ENCODE data around the gene KRT75. TPM values are rescaled to one million over a fixed set of nuclear protein-coding genes. Genes with fewer than 3 reads are reported as not detected.

The KRT75 gene
- total RNA-seq, 1 experiment from 2014 or later = not detected

DNA sequence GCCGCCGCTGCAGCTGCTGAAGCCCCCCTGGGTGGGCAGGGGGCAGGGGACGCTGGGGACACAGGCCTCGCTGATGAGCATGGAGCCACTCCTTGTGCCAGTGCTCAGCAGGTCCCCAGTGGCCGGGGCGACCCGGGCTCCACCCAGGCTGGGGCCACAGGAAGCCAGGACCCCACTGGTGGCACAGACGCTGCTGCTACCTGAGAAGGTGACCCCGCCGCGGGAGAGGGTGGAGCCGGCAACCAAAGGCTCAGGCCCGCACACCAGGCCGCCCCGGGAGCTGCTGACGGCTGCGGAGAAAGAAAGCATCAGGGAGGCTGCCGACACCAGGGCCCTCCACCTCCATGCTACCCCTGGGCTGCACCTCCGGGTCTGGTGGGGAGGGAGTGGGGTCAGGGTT, 56.1 kb downstream of the KRT75 start:
- Histone ChIP-seq H3K4me1 (replicated peaks; ENCODE audit: insufficient read depth) (no peaks in the 10 kb centered on the region), H4K20me1 (ENCODE audit: insufficient read depth) (no peaks in the 10 kb centered on the region), H3K79me2 (ENCODE audit: low read depth) (no peaks in the 10 kb centered on the region), H3K9me3 (ENCODE audit: insufficient read depth, low read depth) (no peaks in the 10 kb centered on the region), H2AFZ (no peak overlapping the region), H3K27me3 (ENCODE audit: insufficient read depth, low read depth) (no peaks in the 10 kb centered on the region), H3K4me2 (no peak overlapping the region), H3K27ac (no peak overlapping the region), H3K4me3 (no peak overlapping the region), H3K36me3 (ENCODE audit: low read depth) (no peaks in the 10 kb centered on the region), H3F3A (ENCODE audit: insufficient read depth, low read depth) (no peaks in the 10 kb centered on the region), H3K9me2 (ENCODE audit: insufficient read depth) (no peaks in the 10 kb centered on the region)
- intact Hi-C loops (cut with micrococcal nuclease; ENCODE audit: unreplicated experiment) = no loop called here
- no TSS peak for BruUV-seq (replicated peaks)
- ChIA-PET POLR2A (ENCODE audit: unreplicated experiment) (no interaction called here), CTCF (no interaction called here)
- TF ChIP-seq, protein P1, sequence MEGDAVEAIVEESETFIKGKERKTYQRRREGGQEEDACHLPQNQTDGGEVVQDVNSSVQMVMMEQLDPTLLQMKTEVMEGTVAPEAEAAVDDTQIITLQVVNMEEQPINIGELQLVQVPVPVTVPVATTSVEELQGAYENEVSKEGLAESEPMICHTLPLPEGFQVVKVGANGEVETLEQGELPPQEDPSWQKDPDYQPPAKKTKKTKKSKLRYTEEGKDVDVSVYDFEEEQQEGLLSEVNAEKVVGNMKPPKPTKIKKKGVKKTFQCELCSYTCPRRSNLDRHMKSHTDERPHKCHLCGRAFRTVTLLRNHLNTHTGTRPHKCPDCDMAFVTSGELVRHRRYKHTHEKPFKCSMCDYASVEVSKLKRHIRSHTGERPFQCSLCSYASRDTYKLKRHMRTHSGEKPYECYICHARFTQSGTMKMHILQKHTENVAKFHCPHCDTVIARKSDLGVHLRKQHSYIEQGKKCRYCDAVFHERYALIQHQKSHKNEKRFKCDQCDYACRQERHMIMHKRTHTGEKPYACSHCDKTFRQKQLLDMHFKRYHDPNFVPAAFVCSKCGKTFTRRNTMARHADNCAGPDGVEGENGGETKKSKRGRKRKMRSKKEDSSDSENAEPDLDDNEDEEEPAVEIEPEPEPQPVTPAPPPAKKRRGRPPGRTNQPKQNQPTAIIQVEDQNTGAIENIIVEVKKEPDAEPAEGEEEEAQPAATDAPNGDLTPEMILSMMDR (conservative IDR thresholded peaks at IDR 0.05) = no peak
- no peak for TF ChIP-seq EZH2 (IDR thresholded peaks at IDR 0.05; ENCODE audit: low read depth)
- DNase-seq = no peak

- ChIA-PET CTCF (no interaction called here), POLR2A (ENCODE audit: unreplicated experiment) (no interaction called here)
- Histone ChIP-seq H4K20me1 (ENCODE audit: insufficient read depth) (no peaks in the 10 kb centered on the region), H3K36me3 (ENCODE audit: low read depth) (no peaks in the 10 kb centered on the region), H3K4me1 (replicated peaks; ENCODE audit: insufficient read depth) (no peaks in the 10 kb centered on the region), H3F3A (ENCODE audit: insufficient read depth, low read depth) (no peaks in the 10 kb centered on the region), H3K4me2 (no peak overlapping the region), H3K9me2 (ENCODE audit: insufficient read depth) (no peaks in the 10 kb centered on the region), H3K27me3 (ENCODE audit: insufficient read depth, low read depth) (no peaks in the 10 kb centered on the region), H3K79me2 (ENCODE audit: low read depth) (no peaks in the 10 kb centered on the region), H3K4me3 (no peak overlapping the region), H3K9me3 (ENCODE audit: insufficient read depth, low read depth) (no peaks in the 10 kb centered on the region), H2AFZ (no peak overlapping the region), H3K27ac (no peak overlapping the region)
- no peak for DNase-seq
- intact Hi-C loops (cut with micrococcal nuclease; ENCODE audit: unreplicated experiment) = no loop called here
- BruUV-seq (replicated peaks) = no TSS peak
- TF ChIP-seq EZH2 (IDR thresholded peaks at IDR 0.05; ENCODE audit: low read depth) = no peak
- TF ChIP-seq, protein P1 (conservative IDR thresholded peaks at IDR 0.05) = no peak
Observed at GRCh38 chr12:52377266-52377665, 56.9 kb downstream of the KRT75 start.

Other genes with a start within 250 kb of the KRT75 start
- 84.1 and 94.9 TPM in 2 replicates for gene KRT80, start 242.4 kb downstream of the KRT75 start, total RNA-seq (2021)
- gene KRT7, start 201.1 kb downstream of the KRT75 start, total RNA-seq (2021) = 3,783 and 4,555 TPM in 2 replicates
- gene KRT86, start 159.7 kb downstream of the KRT75 start, total RNA-seq (2021) = 2.7 and 5.7 TPM in 2 replicates
- 2.5 and 4.3 TPM in 2 replicates for gene KRT81, start 142.8 kb downstream of the KRT75 start, total RNA-seq (2021)
- 0.43 TPM in 1 of 2 replicates, not detected in the other for gene KRT83, start 113.0 kb downstream of the KRT75 start, total RNA-seq (2021)
- not detected in 2 replicates for gene KRT85, start 66.9 kb downstream of the KRT75 start, total RNA-seq (2021)
- not detected in 2 replicates for gene KRT84, start 48.7 kb downstream of the KRT75 start, total RNA-seq (2021)
- gene KRT82, start 28.0 kb downstream of the KRT75 start, total RNA-seq (2021) = not detected in 2 replicates
- gene KRT6B, start 17.8 kb upstream of the KRT75 start, total RNA-seq (2021) = 0.98 and 1.1 TPM in 2 replicates
- not detected in 2 replicates for gene KRT6C, start 39.4 kb upstream of the KRT75 start, total RNA-seq (2021)
- 55.9 and 87.5 TPM in 2 replicates for gene KRT6A, start 58.9 kb upstream of the KRT75 start, total RNA-seq (2021)
- 89.7 and 134 TPM in 2 replicates for gene KRT5, start 86.0 kb upstream of the KRT75 start, total RNA-seq (2021)
- not detected in 2 replicates for gene KRT71, start 118.8 kb upstream of the KRT75 start, total RNA-seq (2021)
- gene KRT74, start 139.5 kb upstream of the KRT75 start, total RNA-seq (2021) = not detected in 2 replicates
- not detected in 2 replicates for gene KRT72, start 167.1 kb upstream of the KRT75 start, total RNA-seq (2021)
- gene KRT73, start 184.2 kb upstream of the KRT75 start, total RNA-seq (2021) = not detected in 2 replicates
- gene KRT2, start 217.8 kb upstream of the KRT75 start, total RNA-seq (2021) = not detected in 2 replicates
- gene KRT1, start 246.0 kb upstream of the KRT75 start, total RNA-seq (2021) = not detected in 2 replicates

All from PC-9 (cell line).